ENCODE results near the gene GGT6. TPM values are rescaled to one million over a fixed set of nuclear protein-coding genes. Genes with fewer than 3 reads are reported as not detected.
"Not testable (repeated sequence)": the region's sequence is repeated elsewhere in the genome, so short reads cannot be mapped to it uniquely, and the experiment has no call there.

The GGT6 gene
- total RNA-seq, 1 donor from 2014 or later: not detected

DNA sequence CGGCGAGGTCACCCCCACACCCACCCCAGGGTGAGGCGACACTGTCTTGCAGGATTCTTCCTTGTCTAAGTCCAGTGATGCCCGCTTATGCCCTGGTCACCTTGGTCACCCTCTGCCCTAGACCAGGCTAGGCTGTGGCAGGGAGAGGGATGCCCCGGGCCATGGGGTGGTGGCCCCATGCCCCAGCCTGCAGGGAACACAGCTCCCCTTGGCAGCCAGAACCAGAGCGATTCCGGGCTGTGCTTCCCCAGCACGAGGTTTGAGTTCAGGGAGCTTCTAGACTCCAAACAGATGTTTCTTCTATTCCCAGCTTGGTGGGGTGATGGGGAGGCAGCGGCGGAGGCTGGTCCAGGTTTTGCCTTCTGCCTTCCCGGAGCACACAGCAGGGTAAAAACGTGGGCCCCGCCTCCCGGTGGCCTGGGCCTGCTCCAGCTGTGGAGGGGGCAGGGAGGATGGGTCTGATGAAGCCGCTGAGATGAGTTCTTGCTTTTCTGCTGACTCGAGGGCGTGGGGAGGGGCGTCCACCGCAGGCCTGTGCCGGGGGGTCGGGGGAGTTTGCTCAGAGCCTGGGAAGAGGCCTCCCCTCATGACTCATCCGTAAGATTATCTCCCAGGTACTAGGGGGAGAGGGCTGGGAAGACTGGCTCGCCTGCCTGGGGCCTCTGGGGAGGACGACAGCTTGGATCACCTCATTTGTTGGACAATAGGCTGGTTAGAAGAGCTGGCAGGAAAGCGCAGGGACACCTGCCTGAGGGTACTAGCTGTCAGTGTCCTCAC lies 39.3 kb upstream of the GGT6 start:
- H3K4me1 ChIP-seq: peaks cover 75% of the 10 kb centered on the region
- H3K9me3 ChIP-seq (replicated peaks): no peaks in the 10 kb centered on the region
- peak; percentile 73 for DNase-seq
- peaks cover 13% of the 10 kb centered on the region for H3K36me3 ChIP-seq
- intact Hi-C loops (cut with micrococcal nuclease): no loop called here
- H3K27me3 ChIP-seq (ENCODE audit: low read depth): no peaks in the 10 kb centered on the region
- TF ChIP-seq, protein P1, sequence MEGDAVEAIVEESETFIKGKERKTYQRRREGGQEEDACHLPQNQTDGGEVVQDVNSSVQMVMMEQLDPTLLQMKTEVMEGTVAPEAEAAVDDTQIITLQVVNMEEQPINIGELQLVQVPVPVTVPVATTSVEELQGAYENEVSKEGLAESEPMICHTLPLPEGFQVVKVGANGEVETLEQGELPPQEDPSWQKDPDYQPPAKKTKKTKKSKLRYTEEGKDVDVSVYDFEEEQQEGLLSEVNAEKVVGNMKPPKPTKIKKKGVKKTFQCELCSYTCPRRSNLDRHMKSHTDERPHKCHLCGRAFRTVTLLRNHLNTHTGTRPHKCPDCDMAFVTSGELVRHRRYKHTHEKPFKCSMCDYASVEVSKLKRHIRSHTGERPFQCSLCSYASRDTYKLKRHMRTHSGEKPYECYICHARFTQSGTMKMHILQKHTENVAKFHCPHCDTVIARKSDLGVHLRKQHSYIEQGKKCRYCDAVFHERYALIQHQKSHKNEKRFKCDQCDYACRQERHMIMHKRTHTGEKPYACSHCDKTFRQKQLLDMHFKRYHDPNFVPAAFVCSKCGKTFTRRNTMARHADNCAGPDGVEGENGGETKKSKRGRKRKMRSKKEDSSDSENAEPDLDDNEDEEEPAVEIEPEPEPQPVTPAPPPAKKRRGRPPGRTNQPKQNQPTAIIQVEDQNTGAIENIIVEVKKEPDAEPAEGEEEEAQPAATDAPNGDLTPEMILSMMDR (IDR thresholded peaks at IDR 0.05; ENCODE audit: borderline replicate concordance): no peak
- peak overlapping the region; percentile 17 for H3K4me3 ChIP-seq
- H3K27ac ChIP-seq (replicated peaks): peak overlapping the region; percentile 95

DNA sequence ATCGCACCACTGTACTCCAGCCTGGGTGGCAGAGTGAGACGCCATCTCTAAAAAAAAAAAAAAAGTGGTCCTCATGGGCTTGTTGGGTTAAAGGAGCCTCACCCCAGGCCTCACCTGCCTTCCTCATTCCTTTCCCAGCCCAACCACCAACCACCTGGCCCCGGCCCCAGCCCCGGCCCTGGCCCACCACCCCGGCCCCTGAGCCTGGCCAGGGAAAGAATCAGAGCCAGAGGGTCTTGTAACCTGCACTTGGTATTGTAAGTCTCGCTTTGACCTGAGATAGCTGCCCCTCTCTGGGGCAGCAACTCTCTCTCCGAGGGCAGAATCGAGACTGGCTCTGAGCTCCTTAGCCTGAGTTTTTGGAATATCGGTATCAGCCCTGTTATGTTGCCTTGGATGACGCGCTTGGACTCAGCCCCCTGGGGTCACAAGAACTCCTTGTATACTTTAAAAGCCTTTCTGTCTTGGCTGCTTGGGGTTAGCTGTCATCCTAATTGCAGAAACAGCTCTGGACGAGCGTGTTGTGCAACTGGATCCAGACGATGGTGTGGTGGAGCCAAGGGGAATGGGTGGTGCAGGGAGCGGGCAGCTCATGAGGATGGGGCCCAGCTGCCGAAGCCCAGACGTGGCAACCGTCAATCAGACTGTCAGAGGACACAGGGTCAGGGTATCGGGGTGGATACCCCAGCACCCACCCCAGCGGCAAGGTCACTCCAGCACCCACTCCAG lies 38.6 kb upstream of the GGT6 start:
- DNase-seq: peak; percentile 77
- TF ChIP-seq, protein P1 (IDR thresholded peaks at IDR 0.05; ENCODE audit: borderline replicate concordance): no peak
- intact Hi-C loops (cut with micrococcal nuclease): no loop called here
- Histone ChIP-seq H3K4me3 (peak overlapping the region; percentile 17), H3K9me3 (replicated peaks) (no peaks in the 10 kb centered on the region), H3K4me1 (peaks cover 68% of the 10 kb centered on the region), H3K36me3 (peaks cover 13% of the 10 kb centered on the region), H3K27me3 (ENCODE audit: low read depth) (no peaks in the 10 kb centered on the region), H3K27ac (replicated peaks) (peak overlapping the region; percentile 95)

DNA sequence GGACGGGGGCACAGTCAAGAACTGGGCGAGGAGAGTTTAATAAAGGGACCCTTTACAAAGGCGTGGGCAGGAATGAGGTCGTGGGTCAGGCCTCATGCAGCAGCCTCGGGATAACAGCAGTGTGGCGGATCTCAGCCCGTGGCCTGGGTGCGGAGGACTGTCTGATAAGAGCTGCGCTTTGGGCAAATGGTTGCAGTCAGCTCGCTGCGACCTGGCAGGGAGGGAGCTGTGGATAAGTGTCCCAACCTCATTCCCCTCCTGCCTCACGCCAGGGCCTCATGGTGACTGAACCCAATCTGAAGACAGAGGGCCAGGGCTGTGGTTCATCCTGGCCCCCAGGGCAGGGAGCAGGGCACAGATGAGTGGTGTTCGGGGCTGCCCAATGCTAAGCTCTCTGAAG lies 37.6 kb upstream of the GGT6 start:
- peaks cover 65% of the 10 kb centered on the region for H3K4me1 ChIP-seq
- H3K27ac ChIP-seq (replicated peaks): peak overlapping the region; percentile 95
- no peaks in the 10 kb centered on the region for H3K9me3 ChIP-seq (replicated peaks)
- peaks cover 13% of the 10 kb centered on the region for H3K36me3 ChIP-seq
- intact Hi-C loops (cut with micrococcal nuclease): no loop called here
- no peaks in the 10 kb centered on the region for H3K27me3 ChIP-seq (ENCODE audit: low read depth)
- TF ChIP-seq, protein P1 (IDR thresholded peaks at IDR 0.05; ENCODE audit: borderline replicate concordance): no peak
- no peak overlapping the region for H3K4me3 ChIP-seq
- DNase-seq: peak; percentile 48

DNA sequence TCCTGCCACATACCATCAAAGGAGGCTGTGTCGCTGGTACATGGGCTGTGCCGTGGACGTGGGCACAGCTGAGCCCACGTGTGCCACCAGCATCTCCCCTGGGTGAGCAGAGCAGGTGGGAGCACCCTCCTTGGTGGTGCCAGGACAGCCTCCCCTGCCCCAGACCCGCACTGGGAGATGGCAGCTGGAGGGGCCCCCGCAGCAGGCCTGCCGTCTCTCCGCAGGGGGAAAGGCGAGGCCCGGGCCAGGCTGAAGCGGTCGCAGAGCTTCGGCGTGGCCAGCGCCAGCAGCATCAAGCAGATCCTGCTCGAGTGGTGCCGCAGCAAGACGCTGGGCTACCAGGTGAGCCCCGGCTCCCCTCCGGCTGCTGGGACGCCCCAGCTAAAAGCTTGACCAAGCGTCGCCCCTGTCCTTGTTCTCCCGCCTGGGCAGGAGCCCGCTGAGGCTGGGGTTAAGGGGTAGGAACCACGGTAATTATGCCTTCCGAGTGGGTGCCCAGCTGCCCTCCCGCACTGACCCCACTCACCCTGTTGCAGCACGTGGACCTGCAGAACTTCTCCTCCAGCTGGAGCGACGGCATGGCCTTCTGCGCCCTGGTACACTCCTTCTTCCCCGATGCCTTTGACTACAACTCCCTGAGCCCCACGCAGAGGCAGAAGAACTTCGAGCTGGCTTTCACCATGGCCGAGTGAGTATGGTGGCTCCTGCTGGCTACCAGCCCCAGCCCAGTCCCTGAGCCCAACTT lies 36.4 kb upstream of the GGT6 start:
- Histone ChIP-seq H3K27me3 (ENCODE audit: low read depth) (no peaks in the 10 kb centered on the region), H3K4me3 (no peak overlapping the region), H3K27ac (replicated peaks) (peak overlapping the region; percentile 95), H3K4me1 (peaks cover 61% of the 10 kb centered on the region), H3K36me3 (peaks cover 13% of the 10 kb centered on the region), H3K9me3 (replicated peaks) (no peaks in the 10 kb centered on the region)
- intact Hi-C loops (cut with micrococcal nuclease): no loop called here
- TF ChIP-seq, protein P1 (IDR thresholded peaks at IDR 0.05; ENCODE audit: borderline replicate concordance): no peak
- no peak for DNase-seq

DNA sequence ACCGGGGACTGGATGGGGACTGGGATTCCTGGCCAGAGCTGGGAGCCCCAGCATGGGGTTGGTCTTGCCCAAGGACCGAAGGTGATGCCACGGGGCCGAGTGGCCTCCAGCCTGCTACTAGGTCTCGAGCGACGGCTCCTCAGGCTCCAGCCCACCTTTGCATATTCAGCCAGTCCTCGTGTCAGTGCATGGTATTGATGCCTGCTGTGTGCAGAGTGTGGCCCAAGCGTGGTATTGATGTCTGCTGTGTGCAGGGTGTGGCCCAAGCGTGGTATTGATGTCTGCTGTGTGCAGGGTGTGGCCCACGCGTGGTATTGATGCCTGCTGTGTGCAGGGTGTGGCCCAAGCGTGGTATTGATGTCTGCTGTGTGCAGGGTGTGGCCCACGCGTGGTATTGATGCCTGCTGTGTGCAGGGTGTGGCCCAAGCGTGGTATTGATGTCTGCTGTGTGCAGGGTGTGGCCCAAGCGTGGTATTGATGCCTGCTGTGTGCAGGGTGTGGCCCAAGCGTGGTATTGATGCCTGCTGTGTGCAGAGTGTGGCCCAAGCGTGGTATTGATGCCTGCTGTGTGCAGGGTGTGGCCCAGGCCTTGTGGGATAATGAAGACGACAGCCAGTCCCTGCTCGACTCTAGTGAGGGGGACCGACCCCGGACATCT lies 35.4 kb upstream of the GGT6 start:
- H3K9me3 ChIP-seq (replicated peaks); H3K27ac ChIP-seq (replicated peaks); DNase-seq; H3K27me3 ChIP-seq (ENCODE audit: low read depth); H3K4me3 ChIP-seq; intact Hi-C loops (cut with micrococcal nuclease): not testable (repeated sequence)
- H3K4me1 ChIP-seq: peaks cover 62% of the 10 kb centered on the region
- H3K36me3 ChIP-seq: peaks cover 13% of the 10 kb centered on the region

Data from left ventricle myocardium inferior (tissue), 1 donor.